ENCODE measurements around the gene IQCM.

IQCM gene

DNA sequence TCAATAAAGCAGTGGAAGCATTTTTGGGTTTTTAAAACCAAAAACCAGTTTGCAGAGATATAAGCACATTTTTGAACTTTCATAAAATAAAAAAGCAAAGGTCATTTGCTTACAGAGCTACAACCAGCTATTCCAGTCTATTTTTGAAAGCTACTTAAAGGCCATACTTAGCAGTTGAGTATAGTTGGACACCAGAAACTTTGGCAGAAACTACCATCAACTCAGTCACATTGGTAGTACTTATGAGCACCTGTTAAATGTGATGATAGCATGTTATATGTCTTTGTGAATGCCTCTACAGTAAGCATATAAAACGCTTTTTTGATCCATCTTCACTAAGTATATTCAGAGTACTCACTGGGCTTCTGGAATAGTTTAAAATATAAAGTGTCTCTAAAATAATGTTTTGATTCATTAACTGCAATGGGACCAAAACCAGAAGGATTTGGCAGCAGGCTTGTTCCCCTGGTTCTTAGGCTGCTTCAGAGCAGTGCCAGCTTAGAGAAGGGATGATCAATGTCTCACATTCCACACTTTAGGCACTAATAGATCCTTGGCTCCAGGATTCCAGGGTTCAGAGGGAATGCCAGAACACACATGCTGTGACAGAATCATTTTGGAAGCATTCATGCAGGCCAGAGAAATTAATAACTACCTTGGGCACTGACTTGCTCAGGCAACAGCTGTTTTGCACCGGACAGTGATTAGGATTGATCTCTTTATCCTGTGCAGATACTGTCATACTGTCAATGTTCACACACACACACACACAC, 103.9 kb downstream of the IQCM start:
- no peak for DNase-seq (ENCODE audit: low read depth in 3 of 3)

DNA sequence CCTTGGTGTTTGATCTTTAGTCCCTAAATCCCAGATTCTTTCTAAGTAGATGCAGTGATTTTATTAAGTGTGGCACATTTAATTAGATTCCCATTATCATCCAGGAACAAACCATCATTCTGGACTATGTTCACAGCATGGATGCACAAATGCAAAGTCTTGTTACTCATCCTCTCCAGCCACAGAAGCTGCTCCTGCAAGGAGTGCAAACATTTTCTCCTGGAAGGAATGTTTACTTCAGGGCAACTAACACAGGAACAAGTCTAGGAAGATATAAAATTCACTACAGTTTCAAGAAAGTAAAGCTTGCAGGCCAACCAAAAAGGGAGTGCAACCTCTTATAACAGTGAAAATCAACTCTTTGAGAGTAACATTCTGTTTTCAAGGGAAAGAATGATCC, 106.0 kb downstream of the IQCM start:
- DNase-seq (ENCODE audit: low read depth in 3 of 3) = no peak

DNA sequence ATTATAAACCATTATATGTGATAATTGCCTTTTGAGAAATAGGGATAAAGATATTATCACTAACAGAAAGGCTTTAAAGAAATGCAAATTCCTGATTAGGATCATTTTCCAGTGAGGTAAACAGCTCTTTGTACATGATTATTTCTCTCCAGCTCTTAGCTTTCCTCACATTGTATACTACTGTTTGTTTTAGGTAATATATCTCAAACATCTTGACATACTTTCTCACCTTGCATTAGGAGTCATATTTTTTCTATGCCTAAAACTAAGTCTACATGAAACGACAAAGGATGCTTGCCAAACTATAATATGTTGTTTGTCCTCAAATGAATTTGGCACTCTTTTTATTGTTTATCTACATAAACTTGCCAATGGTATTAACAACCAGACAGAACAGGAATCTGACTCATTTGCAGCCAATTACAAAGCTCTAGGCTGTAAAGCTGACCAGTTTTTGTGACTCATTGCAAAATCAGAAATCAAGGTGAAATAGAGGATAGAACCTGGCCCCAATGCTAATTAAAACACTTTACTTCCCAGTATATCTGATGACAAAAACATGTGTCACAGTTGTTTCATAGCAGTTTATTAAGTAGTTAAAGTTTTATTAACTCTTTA, 107.0 kb downstream of the IQCM start:
- no peak for DNase-seq (ENCODE audit: low read depth in 3 of 3)

DNA sequence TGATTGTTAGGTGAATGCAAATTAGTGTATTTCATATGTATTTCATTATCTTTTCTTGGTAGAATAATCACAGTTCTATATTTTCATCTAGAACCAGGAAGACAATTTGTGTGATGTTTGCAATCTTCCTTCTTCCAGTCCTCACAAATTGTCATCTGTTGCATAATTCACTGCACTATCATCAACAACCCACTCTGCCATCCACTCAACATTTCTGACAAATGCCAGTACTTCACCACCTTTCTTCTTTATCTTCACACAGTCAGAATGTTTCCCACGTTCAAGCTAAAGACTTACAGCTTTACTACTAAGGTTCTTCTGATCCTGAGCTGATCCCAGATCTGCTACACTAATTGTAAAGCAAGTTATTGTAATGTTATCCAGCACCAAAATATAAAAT, 107.8 kb downstream of the IQCM start:
- no peak for DNase-seq (ENCODE audit: low read depth in 3 of 3)

DNA sequence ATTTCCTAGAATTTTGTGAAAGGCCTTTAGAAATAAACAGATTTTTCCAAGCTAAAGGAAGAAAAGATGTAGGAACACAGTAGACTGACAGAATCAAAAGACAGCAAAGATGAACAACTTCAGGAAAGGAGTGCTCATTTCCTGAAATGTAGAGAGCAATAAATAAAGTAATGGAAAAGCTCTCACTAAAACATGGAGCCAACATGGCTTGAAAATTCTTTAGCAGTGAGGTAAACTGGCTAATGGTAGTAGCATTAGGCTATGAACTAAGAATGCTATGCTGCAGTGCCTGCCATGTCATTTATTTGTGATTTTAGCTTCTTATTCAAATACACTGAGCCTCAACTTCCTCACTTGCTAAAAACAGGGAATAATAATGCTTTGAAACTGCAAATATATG, 108.7 kb downstream of the IQCM start:
- no peak for DNase-seq (ENCODE audit: low read depth in 3 of 3)

DNA sequence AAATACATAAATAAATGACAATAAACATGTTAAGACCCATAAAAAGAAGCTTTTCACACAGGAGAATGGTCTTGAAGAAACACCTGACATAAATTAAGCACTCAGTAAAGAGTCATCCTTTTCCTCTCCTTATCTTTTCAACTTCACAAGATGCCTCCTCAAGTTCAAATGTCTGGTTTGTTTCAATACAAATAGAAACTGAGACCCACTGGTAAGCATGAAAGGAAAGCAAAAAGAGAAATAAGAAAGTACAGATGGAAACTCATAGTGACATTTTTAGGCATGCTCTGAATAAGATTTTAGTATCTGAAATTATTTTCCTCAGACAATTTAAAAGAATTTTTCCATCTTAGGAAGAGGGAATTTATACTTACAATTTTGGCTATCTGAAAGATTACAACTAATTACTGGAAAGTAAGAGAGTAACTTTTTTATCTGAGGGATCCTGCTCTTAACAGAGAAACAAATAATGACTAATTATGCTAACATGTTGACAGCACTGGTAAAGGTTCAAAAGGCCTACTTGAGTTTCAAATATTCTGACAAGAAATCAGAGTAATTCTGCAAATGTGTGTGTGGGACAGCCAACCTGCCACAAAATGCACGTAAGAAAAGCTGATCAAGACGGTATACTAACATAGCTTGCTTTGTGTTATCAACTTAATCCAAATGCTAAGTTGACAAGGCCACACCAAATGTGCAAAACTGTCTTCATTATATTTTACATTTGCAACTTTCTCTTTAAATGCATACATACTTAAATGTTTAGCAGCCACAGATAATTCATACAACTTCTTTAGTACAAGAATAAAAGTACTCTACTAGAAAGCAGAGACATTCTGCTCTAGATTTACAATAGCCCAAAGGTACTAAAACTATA, 113.0 kb downstream of the IQCM start:
- DNase-seq (ENCODE audit: low read depth in 3 of 3) = no peak

DNA sequence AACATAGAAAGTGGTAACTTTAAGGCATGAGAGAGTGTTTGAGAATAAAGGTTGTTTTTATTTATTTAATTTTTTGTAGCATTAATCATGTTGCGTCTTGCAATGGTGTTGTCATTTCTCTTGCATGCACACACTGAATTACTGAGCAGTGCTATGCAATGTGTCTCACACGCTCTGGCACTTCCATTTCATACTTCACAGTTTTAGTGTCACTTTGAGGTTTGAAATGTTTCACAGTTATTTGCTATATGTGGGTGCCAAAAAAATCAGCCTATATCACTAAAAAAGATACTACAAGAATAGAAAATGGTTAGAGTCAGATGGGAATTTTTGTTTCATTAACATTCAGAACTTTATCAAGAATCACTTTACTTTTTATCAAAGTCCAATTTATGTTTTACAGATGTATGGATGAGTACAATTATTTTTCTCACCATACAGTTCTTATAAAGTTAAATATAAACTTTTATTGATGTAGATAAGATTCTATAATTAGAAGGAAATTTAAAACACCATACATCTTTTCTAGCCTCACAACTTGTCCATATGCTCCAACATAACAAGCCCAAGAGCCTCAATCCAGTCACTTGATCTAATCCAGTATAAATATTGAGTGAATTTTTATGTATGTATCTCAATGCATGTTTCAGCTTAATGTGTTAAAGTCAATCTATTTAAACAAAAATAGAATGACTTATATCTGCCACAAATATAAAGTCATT, 114.0 kb downstream of the IQCM start:
- DNase-seq (ENCODE audit: low read depth in 3 of 3) = no peak

DNA sequence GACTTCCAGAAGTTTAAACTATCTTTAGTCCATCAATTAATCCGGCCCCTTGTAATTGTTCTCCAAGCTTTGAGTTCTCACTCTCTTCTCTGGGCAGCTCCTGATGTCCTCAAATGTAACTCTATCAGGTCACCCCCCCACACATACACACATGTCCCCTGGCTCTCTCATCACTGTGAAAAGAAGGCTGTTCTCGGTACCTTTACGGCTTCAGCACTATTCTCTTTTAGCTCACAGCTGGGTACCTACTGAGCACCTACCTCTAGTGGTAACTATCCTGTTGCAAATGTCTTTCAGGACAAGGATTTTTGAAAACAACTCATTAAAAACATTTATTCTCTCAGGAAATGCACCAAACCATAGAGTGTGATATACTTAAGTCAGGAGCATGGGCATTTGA, 115.4 kb downstream of the IQCM start:
- DNase-seq (ENCODE audit: low read depth in 3 of 3) = no peak

DNA sequence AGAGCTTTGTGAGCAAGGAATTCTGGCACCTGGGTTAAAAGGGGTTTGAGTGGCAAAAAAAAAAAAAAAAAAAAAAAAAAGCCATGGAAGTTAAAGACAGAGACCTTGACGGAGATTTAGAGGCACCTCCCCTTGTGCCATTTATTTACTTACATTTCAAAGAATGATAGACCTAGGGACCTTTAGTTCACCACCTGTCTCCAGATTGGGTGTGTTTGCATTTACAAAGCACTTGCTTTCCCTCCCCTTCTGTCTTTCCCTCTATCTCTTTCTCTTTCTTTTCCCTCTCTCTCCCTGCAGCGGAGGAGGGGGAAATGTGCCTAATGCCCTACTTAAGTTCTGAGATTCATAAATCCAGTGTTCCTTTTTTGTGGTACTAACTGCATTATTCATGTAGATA, 116.0 kb downstream of the IQCM start:
- DNase-seq (ENCODE audit: low read depth in 3 of 3) = no peak

DNA sequence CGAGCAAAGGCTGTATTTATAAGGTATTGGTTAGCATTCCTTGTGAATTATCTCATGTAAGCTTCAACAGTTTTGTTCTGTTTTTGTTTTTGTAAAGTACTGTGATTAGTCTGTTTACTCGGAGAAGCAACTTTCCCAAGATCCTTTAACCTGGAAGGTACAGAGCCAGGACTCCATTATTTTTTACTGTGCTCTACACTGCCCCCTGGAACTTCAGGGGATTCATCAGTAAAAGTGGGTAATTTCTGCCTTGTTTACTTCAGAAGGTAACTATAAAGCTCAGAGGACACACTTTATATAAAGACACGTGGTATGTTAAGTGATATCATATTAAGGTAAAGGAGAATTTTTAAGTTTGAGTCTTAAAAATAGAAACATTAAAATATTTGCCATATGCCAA, 124.9 kb downstream of the IQCM start:
- no peak for DNase-seq (ENCODE audit: low read depth in 3 of 3)

DNA sequence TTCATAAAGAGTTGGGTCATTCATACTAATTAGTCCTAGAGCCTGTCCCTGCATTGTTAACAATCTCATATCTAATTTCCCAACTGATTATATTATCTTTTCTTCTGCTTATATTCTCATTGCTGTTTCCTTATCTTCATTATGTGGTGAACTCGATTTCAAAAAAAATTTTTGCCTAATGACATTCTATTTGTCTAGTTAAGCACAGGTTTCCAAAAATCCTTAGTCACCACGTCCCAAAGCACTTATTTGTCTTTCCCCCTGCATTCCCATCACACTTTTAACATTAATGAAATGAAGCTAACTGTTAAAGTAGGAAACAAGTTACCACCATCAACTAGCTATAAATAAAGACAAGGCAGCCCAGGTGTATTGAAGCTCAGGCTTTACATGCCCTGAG, 131.1 kb downstream of the IQCM start:
- no peak for DNase-seq (ENCODE audit: low read depth in 3 of 3)

DNA sequence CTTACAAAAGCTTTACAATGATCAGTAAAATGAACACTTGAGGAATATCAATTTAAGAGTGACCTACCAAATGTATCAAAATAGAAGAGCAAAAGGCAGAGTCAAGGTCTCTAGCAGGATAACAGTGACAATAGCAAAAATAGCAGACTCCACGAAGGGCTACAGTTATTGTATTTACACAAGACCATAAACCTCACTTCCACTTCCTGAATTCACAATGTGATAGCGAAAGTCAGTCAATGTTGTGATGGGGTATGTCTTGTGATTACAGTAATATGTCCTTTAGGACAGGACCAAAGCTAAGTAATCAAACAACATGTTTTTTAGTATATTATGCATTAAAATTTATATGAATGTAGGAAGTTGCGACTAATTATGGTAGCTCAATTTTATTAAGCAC, 139.6 kb downstream of the IQCM start:
- DNase-seq (ENCODE audit: low read depth in 3 of 3) = no peak

DNA sequence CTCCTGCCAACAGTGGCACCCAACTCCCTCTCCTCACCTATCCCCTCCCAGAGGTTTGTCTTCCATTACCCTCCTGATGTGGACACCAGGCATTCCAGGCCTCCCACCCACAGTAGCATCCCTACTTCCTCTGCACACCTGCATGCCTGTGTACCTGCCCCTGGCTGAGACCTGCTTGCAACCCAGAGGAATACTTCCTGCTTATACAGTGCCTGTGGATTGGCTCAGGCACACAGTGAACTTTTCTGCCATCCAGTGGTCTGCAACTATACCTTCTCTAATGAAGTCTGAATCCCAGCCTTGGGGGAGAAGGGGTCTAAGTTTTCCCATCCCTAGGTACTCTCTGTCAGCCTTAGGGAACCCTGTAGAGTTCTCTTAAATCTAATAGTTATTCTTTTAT, 169.9 kb downstream of the IQCM start:
- no peak for DNase-seq (ENCODE audit: low read depth in 3 of 3)

DNA sequence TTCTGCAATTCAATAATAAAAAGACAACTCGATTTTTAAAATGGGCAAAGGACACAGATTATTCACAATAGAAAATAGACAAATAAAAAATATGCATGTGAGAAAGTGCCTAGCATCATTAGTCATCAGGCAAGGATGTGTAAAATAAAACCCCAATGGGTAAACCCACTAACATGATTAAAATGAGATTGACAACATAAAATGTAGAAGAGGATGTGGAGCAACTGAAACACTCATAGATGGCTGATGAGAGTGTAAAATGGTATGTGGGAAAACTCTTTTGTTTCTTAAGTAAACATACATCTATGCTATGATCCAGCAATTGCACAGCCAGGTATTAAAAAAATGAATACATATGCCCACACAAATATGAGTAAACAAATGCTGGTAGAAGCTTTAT, 177.6 kb downstream of the IQCM start:
- no peak for DNase-seq (ENCODE audit: low read depth in 3 of 3)

DNA sequence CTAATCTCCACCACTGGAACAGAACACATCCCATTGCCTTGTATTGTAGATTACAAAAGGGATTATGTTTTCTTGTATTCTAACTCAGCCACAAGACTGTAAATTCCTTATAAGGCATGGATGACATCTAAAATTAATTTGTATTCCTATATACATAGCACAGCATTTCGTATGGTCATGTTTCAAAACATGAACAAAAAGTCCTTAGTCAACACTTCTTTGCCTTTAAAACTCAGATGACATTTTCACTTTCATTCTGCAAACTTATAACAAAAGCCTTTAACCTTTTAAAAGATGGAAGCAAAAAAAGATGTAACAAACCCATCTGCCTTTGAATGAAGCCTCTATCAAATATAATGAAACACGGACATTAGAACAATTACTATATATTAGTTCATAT, 181.3 kb downstream of the IQCM start:
- DNase-seq (ENCODE audit: low read depth in 3 of 3) = no peak

DNA sequence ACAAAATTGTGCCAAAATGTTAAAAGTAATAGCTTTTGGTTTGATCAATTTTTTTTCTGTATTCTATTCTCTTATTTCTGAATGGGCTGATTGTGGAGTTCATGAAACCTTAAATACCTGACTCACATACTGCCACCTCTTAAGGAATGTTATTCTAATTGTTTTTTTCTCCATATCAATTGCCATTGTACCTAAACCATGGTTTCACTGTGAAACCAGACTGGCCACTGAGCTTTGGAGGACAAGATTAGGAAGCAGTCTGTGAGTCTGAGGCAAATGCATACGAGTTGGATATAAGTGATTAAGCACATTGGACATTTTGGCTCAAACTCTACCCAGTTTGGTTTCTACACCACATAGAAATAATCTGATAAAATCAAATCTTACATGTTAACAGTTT, 184.0 kb downstream of the IQCM start:
- DNase-seq (ENCODE audit: low read depth in 3 of 3) = no peak

DNA sequence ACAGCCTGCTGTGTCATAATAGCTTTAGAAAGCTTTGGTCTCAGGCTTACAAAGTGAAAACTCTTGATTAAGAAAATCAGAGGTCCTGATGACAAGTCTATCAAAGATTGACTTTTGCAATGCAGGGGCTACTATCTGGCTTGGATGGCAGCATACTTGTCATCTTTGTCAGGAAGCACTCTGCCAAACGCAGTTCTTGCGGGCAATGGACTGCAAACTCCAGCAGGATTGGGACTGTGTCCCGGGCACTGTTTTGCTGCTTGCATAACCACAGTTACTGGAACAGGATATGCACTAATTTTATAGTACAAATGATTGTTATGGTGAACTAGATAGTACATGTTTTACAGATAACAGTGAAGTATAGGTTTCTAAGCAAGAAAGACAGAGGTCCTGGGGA, 185.6 kb downstream of the IQCM start:
- no peak for DNase-seq (ENCODE audit: low read depth in 3 of 3)

DNA sequence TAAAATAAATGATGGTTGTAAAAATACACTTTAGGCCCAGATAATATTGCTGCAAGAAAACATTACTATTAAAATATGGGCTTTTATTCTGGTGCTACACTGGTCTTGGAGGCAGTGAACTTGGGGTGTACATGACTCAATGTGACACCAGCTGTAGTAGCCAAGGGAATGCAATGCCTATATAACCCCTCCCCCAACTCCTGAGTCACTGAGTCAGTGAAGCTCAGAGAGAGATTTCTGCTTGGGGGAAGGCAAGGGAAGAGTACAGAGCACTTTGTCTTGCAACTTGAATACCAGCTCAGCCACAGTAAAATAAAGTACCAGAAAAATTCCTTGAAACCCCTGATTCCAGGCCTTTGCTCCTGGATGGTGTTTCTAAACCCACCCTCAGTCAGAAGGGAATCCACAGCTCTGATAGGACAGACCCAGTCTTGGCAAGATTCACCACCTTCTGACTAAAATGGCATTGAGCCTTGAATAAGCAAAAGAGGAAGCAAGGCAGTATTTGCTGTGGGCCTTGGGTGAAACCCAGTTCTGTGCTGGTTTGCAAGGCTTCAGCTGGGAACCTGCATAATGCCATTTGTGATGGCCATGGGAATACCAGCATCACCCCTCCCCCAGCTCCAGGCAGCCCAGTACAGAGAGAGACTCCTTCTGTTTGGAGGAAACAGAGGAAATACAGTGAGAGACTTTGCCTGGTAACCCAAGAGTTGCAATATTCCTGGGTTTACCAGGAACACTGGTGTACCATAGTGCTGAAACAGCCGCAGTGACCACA, 209.9 kb downstream of the IQCM start:
- DNase-seq (ENCODE audit: low read depth in 3 of 3) = no peak

DNA sequence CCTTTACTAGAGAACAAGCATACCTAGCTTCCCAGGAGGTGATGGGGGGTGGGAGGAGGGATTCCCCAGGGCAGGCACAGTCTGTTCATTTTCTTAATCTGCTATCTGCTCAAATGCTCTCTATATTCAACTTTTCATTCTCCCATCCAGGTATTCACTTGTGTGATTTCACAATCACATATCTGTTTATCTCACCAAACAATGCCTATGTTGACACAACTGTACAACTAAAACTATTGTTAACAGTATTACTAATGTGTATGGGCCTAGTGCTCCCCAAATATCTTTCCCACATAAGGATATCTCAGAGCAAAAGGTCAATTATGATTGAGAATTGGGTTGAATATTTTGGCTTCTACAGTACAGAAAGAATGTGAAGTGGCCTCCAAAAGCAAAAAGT, 210.8 kb downstream of the IQCM start:
- DNase-seq (ENCODE audit: low read depth in 3 of 3) = no peak

DNA sequence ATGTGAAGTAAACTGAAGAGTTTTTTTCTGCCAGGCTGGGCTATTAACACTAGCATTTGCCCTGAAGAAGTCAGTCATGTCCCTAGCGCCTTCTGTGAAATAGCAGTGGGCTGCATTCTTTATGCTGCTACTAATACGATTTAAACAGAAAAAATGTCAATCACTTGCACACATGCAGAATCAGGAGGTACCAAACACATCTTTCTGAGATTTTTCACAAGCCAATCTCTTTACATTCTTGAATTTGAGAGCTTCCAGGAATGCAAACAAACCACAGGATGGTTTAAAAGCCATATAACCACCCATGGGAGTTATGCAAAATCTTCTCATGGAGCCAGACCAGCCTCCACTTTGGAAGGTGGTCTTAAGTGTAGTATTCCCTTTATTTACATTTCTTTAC, 220.1 kb downstream of the IQCM start:
- no peak for DNase-seq (ENCODE audit: low read depth in 3 of 3)

DNA sequence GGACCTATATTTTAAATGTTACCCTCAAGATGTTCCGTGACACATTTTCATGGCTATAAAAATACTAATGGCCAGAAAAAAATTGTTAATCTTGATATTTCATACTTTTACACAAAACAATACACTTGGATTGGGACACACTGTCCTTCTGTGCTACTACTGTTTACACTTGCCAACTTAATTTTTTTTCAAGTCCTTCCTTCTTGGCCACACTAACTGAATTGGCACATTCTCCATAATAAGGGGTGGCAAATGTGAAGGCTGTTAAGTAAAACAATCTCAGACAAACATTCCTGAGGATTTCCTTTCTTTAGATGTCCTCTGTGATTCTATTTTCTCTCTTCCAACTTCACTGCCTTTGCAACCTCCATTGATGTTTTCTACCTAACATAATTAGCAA, 225.8 kb downstream of the IQCM start:
- DNase-seq (ENCODE audit: low read depth in 3 of 3) = no peak
